Measurements from ENCODE around the gene CHMP4A. TPM values are rescaled to one million over a fixed set of nuclear protein-coding genes. Genes with fewer than 3 reads are reported as not detected.
A peak's percentile ranks its signal among the peaks of the same experiment; 100 is the strongest.

Gene CHMP4A
- total and polyA plus RNA-seq, 2 of the 13 experiments (the other 11 are each of a cell fraction or from before 2014, with no cell fraction given): 83.6 to 113 TPM

- TF ChIP-seq EEA1 (CRISPR knock-in tag; IDR thresholded peaks at IDR 0.05; ENCODE audit: borderline replicate concordance): peak; percentile 72; the same call in 1 of the 2 replicates
- peak; percentile 100 for TF ChIP-seq CCDC6 (CRISPR knock-in tag; IDR thresholded peaks at IDR 0.05)
- TF ChIP-seq NPAS2 (CRISPR knock-in tag; IDR thresholded peaks at IDR 0.05; ENCODE audit: borderline replicate concordance): no peak
- TF ChIP-seq DDIT3 (CRISPR knock-in tag; IDR thresholded peaks at IDR 0.05): peak; percentile 87; the same call in 1 of the 2 replicates
- TF ChIP-seq HNF4G (IDR thresholded peaks at IDR 0.05; ENCODE audit: borderline replicate concordance, low read depth, low read length): peak; percentile 18; the same call in 1 of the 2 replicates
- TF ChIP-seq HNF4G (CRISPR knock-in tag; IDR thresholded peaks at IDR 0.05; ENCODE audit: borderline replicate concordance, low read depth): peak; percentile 88
- peak; percentile 68 for TF ChIP-seq HHEX (CRISPR knock-in tag; IDR thresholded peaks at IDR 0.05)
- TF ChIP-seq, protein P1, sequence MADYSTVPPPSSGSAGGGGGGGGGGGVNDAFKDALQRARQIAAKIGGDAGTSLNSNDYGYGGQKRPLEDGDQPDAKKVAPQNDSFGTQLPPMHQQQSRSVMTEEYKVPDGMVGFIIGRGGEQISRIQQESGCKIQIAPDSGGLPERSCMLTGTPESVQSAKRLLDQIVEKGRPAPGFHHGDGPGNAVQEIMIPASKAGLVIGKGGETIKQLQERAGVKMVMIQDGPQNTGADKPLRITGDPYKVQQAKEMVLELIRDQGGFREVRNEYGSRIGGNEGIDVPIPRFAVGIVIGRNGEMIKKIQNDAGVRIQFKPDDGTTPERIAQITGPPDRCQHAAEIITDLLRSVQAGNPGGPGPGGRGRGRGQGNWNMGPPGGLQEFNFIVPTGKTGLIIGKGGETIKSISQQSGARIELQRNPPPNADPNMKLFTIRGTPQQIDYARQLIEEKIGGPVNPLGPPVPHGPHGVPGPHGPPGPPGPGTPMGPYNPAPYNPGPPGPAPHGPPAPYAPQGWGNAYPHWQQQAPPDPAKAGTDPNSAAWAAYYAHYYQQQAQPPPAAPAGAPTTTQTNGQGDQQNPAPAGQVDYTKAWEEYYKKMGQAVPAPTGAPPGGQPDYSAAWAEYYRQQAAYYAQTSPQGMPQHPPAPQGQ (CRISPR knock-in tag; IDR thresholded peaks at IDR 0.05; ENCODE audit: borderline replicate concordance): no peak; the same call in 1 of the 2 replicates
- TF ChIP-seq ZNF530 (CRISPR knock-in tag; IDR thresholded peaks at IDR 0.05; ENCODE audit: low read depth): no peak
- TF ChIP-seq IRX3 (CRISPR knock-in tag; IDR thresholded peaks at IDR 0.05; ENCODE audit: borderline replicate concordance, low read depth): no peak
- TF ChIP-seq ZNF674 (CRISPR knock-in tag; IDR thresholded peaks at IDR 0.05; ENCODE audit: low read depth): no peak
- peak; percentile 91 for TF ChIP-seq PAXIP1 (CRISPR knock-in tag; conservative IDR thresholded peaks at IDR 0.05)
- TF ChIP-seq, protein P2, sequence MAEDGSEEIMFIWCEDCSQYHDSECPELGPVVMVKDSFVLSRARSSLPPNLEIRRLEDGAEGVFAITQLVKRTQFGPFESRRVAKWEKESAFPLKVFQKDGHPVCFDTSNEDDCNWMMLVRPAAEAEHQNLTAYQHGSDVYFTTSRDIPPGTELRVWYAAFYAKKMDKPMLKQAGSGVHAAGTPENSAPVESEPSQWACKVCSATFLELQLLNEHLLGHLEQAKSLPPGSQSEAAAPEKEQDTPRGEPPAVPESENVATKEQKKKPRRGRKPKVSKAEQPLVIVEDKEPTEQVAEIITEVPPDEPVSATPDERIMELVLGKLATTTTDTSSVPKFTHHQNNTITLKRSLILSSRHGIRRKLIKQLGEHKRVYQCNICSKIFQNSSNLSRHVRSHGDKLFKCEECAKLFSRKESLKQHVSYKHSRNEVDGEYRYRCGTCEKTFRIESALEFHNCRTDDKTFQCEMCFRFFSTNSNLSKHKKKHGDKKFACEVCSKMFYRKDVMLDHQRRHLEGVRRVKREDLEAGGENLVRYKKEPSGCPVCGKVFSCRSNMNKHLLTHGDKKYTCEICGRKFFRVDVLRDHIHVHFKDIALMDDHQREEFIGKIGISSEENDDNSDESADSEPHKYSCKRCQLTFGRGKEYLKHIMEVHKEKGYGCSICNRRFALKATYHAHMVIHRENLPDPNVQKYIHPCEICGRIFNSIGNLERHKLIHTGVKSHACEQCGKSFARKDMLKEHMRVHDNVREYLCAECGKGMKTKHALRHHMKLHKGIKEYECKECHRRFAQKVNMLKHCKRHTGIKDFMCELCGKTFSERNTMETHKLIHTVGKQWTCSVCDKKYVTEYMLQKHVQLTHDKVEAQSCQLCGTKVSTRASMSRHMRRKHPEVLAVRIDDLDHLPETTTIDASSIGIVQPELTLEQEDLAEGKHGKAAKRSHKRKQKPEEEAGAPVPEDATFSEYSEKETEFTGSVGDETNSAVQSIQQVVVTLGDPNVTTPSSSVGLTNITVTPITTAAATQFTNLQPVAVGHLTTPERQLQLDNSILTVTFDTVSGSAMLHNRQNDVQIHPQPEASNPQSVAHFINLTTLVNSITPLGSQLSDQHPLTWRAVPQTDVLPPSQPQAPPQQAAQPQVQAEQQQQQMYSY (CRISPR knock-in tag; IDR thresholded peaks at IDR 0.05): peak; percentile 71; the same call in 1 of the 2 replicates
- peak; percentile 99 for TF ChIP-seq MAX (IDR thresholded peaks at IDR 0.05)
- TF ChIP-seq ZFY (CRISPR knock-in tag; IDR thresholded peaks at IDR 0.05): peak; percentile 83
- TF ChIP-seq PITX1 (CRISPR knock-in tag; IDR thresholded peaks at IDR 0.05): peak; percentile 80
Observed at GRCh38 chr14:24160850-24161804, 52.2 kb downstream of the CHMP4A start, which contains the start of gene IRF9 (continued).

All from HepG2 (cell line).